Hepatocyte (in vitro differentiated cells): Measurements from ENCODE around the gene OLFM4. TPM values are rescaled to one million over a fixed set of nuclear protein-coding genes. Genes with fewer than 3 reads are reported as not detected.

Source experiments
- DNase-seq: peaks from one replicate; pipeline ENCODE4 v3.0.0-alpha.2; 2016; ENCODE audit warnings: low spot score
- H2AFZ ChIP-seq: fragments of 200-600 bp; sonication (generic); 2 replicates; pipeline ENCODE4 v1.6.0; 2016; ENCODE audit warnings: antibody characterized with exemption, mild to moderate bottlenecking
- H3K27ac ChIP-seq: fragments of 200-600 bp; sonication (generic); 2 replicates; pipeline ENCODE4 v1.5.1; 2016; ENCODE audit warnings: mild to moderate bottlenecking
- H3K27me3 ChIP-seq: fragments of 200-600 bp; sonication (generic); 2 replicates; pipeline ENCODE4 v1.6.1; 2016
- H3K36me3 ChIP-seq: fragments of 200-600 bp; sonication (generic); replicated peaks from 2 replicates; pipeline ENCODE4 v1.5.1; 2016; ENCODE audit warnings: low read depth; ENCODE audit not compliant: insufficient read depth
- H3K4me1 ChIP-seq: fragments of 200-600 bp; sonication (generic); 2 replicates; pipeline ENCODE4 v1.5.1; 2016; ENCODE audit warnings: mild to moderate bottlenecking, moderate library complexity; ENCODE audit not compliant: insufficient read depth
- H3K4me2 ChIP-seq: fragments of 200-600 bp; sonication (generic); 2 replicates; pipeline ENCODE4 v1.6.0; 2016
- H3K4me3 ChIP-seq: fragments of 200-600 bp; sonication (generic); 2 replicates; pipeline ENCODE4 v1.5.1; 2016; ENCODE audit warnings: mild to moderate bottlenecking
- H3K79me2 ChIP-seq: fragments of 200-600 bp; sonication (generic); 2 replicates; pipeline ENCODE4 v1.6.0; 2017; ENCODE audit warnings: mild to moderate bottlenecking
- H3K9me2 ChIP-seq: fragments of 200-600 bp; sonication (generic); replicated peaks from 2 replicates; pipeline ENCODE4 v1.6.0; 2017; ENCODE audit warnings: mild to moderate bottlenecking; ENCODE audit not compliant: insufficient read depth
- H3K9me3 ChIP-seq: fragments of 200-600 bp; sonication (generic); 2 replicates; pipeline ENCODE4 v1.5.1; 2016; ENCODE audit warnings: low read depth, mild to moderate bottlenecking
- H4K20me1 ChIP-seq: fragments of 200-600 bp; sonication (generic); 2 replicates; pipeline ENCODE4 v1.6.0; 2016; ENCODE audit warnings: mild to moderate bottlenecking; ENCODE audit not compliant: insufficient read depth, poor library complexity, severe bottlenecking
- EZH2 ChIP-seq: fragments of 200-600 bp; sonication (generic); IDR thresholded peaks from 2 replicates; pipeline ENCODE4 v1.6.1; 2016; ENCODE audit warnings: antibody characterized with exemption, mild to moderate bottlenecking, borderline replicate concordance
- EZH2phosphoT487 ChIP-seq: fragments of 200-600 bp; sonication (generic); IDR thresholded peaks from one replicate; pipeline ENCODE4 v1.6.1; 2018; ENCODE audit warnings: antibody characterized with exemption, mild to moderate bottlenecking, low read depth, moderate library complexity; ENCODE audit not compliant: unreplicated experiment, severe bottlenecking
- WGBS: methylation state at CpG from one replicate; pipeline ENCODE4 v1.1.6; 2016; ENCODE audit warnings: low lambda C conversion rate; ENCODE audit errors: missing lambda C conversion rate; 5-methylcytosine and 5-hydroxymethylcytosine counted together
- polyA plus RNA-seq: library from polyadenylated mRNA; unstranded; fragments of >200 nt; fragmentation: Nextera tagmentation; extraction: Ambion mirVana; gene quantifications from 2 replicates; pipeline ENCODE4 v1.2.1, GENCODE V29; 2016
- total RNA-seq: library from RNA; depleted of rRNA; stranded (reverse); fragments of >200 nt; gene quantifications from 2 replicates; pipeline ENCODE4 v1.2.3, GENCODE V29; 2014
- TF ChIP-seq, protein P1 (sequence below): fragments of 200-600 bp; sonication (generic); IDR thresholded peaks from 2 replicates; pipeline ENCODE4 v1.5.1; 2016; ENCODE audit warnings: antibody characterized with exemption, mild to moderate bottlenecking; ENCODE audit not compliant: poor library complexity

Gene OLFM4
- total and polyA plus RNA-seq, 2 experiments from 2014 or later: 4.5 to 20.7 TPM

DNA sequence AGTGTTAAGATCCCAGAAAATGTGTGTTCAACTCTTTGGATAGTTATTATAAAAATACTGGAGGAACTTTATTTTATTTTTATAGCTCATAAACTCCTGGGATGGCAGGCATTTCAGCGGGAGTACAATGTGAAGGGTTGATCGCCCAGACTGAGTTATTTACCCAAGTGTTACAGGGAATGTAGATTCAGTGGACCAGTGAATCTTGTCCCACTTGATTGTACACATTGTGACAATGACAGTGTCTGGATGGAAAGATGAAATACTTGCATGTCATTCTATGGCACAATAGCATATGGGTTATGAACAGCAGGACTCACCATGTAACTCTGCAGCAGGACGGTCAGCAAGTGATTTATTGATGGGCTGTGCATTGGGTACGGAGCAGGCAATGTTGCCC is 20.3 kb downstream of the OLFM4 start:
- H2AFZ ChIP-seq: no peak overlapping the region
- TF ChIP-seq EZH2 (no peak), EZH2phosphoT487 (no peak)
- TF ChIP-seq, protein P1, sequence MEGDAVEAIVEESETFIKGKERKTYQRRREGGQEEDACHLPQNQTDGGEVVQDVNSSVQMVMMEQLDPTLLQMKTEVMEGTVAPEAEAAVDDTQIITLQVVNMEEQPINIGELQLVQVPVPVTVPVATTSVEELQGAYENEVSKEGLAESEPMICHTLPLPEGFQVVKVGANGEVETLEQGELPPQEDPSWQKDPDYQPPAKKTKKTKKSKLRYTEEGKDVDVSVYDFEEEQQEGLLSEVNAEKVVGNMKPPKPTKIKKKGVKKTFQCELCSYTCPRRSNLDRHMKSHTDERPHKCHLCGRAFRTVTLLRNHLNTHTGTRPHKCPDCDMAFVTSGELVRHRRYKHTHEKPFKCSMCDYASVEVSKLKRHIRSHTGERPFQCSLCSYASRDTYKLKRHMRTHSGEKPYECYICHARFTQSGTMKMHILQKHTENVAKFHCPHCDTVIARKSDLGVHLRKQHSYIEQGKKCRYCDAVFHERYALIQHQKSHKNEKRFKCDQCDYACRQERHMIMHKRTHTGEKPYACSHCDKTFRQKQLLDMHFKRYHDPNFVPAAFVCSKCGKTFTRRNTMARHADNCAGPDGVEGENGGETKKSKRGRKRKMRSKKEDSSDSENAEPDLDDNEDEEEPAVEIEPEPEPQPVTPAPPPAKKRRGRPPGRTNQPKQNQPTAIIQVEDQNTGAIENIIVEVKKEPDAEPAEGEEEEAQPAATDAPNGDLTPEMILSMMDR: no peak
- H3K9me3 ChIP-seq: no peaks in the 10 kb centered on the region
- H3K79me2 ChIP-seq: no peaks in the 10 kb centered on the region
- no peak for DNase-seq
- H4K20me1 ChIP-seq: no peaks in the 10 kb centered on the region
- no peaks in the 10 kb centered on the region for H3K36me3 ChIP-seq
- no peak overlapping the region for H3K4me3 ChIP-seq
- H3K27me3 ChIP-seq: no peaks in the 10 kb centered on the region
- H3K27ac ChIP-seq: no peak overlapping the region
- no peaks in the 10 kb centered on the region for H3K9me2 ChIP-seq
- H3K4me2 ChIP-seq: no peak overlapping the region
- WGBS: 88% methylated on average over 4 of the region's 4 CpGs
- H3K4me1 ChIP-seq: peaks cover 3% of the 10 kb centered on the region

DNA sequence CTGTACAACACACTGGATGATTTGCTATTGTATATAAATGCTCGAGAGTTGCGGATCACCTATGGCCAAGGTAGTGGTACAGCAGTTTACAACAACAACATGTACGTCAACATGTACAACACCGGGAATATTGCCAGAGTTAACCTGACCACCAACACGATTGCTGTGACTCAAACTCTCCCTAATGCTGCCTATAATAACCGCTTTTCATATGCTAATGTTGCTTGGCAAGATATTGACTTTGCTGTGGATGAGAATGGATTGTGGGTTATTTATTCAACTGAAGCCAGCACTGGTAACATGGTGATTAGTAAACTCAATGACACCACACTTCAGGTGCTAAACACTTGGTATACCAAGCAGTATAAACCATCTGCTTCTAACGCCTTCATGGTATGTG is 21.5 kb downstream of the OLFM4 start:
- no peak for DNase-seq
- Histone ChIP-seq H2AFZ (no peak overlapping the region), H3K27me3 (no peaks in the 10 kb centered on the region), H3K9me3 (no peaks in the 10 kb centered on the region), H3K9me2 (no peaks in the 10 kb centered on the region), H3K79me2 (no peaks in the 10 kb centered on the region), H4K20me1 (no peaks in the 10 kb centered on the region), H3K4me2 (no peak overlapping the region), H3K36me3 (no peaks in the 10 kb centered on the region), H3K27ac (no peak overlapping the region), H3K4me1 (no peaks in the 10 kb centered on the region), H3K4me3 (no peak overlapping the region)
- WGBS: 98% methylated on average over 7 of the region's 7 CpGs
- no peak for TF ChIP-seq EZH2
- no peak for TF ChIP-seq EZH2phosphoT487
- TF ChIP-seq, protein P1: no peak

DNA sequence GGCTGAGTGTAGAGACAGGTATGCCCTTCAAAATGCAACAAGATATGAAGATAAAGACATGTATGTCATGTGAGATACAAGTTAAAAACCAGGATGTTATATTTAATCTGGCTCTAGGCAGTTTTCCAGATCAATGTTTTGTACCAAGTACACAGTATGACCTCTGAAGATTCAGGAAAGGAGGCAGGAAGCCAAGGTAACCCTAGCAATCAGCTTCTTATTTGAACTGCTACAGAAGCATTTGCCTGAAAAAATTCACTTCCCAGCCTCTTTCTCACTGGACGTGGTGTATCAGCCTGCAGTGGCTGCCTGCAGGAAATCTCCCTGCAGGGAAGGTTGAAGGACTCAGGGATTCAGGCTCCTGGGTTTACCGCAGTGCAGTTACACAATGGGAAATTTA is 24.1 kb downstream of the OLFM4 start:
- H3K27ac ChIP-seq: no peak overlapping the region

More for the DNA sequence above, 24.1 kb downstream of the OLFM4 start:
- Histone ChIP-seq H3K4me2 (no peak overlapping the region), H4K20me1 (no peaks in the 10 kb centered on the region), H3K4me1 (no peaks in the 10 kb centered on the region), H2AFZ (no peak overlapping the region), H3K27me3 (no peaks in the 10 kb centered on the region), H3K9me2 (no peaks in the 10 kb centered on the region), H3K9me3 (no peaks in the 10 kb centered on the region), H3K79me2 (no peaks in the 10 kb centered on the region), H3K4me3 (no peak overlapping the region), H3K36me3 (no peaks in the 10 kb centered on the region)
- TF ChIP-seq EZH2phosphoT487 (no peak), EZH2 (no peak)
- TF ChIP-seq, protein P1: no peak
- WGBS: 39% methylated on average over 2 of the region's 2 CpGs
- DNase-seq: no peak
